ENCODE measurements around the gene TAF4. TPM values are rescaled to one million over a fixed set of nuclear protein-coding genes. Genes with fewer than 3 reads are reported as not detected.

TAF4 gene
- total RNA-seq, 2 donors from 2014 or later: 25.5 to 39.9 TPM

DNA sequence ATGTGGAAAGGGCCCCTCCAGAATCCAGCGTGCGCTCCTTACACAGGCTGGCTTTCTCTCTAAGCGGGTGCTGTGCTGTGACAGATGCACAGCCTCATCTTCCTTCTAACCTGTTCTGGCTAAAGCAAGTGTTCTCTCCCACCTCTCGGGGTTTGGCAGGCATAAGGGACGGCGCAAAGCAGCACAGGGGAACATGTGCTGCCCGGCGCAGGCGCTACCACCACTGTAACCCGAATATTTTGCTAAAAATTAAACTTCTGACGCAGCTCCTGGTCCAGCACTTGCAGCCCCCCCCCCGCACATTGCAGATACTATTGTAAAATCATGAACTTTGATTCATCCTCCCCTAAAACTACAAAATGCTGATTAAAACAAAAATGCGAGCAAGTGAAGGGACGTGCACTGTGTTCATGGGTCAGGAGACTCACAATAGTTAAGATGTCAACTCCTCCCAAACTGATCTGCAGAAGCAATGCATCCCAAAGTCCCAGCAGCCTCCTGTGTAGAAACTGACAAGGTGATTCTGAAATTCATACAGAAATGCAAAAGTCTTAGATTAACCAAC, 43.0 kb downstream of the TAF4 start:
- Histone ChIP-seq H3K9me3 (ENCODE audit: control insufficient read depth, low read length) (no peaks in the 10 kb centered on the region), H3K9ac (ENCODE audit: extremely low read depth, low read length, poor library complexity, severe bottlenecking) (no peak overlapping the region), H3K27me3 (ENCODE audit: control insufficient read depth, insufficient read depth, low read length, poor library complexity, severe bottlenecking) (no peaks in the 10 kb centered on the region), H3K27ac (ENCODE audit: low read depth, low read length) (peak overlapping the region; percentile 47), H3K4me3 (ENCODE audit: low read length) (no peak overlapping the region), H3K4me1 (ENCODE audit: control insufficient read depth, insufficient read depth, low read length) (peaks cover 4% of the 10 kb centered on the region), H3K36me3 (ENCODE audit: control insufficient read depth, insufficient read depth, low read length) (no peaks in the 10 kb centered on the region)
- TF ChIP-seq, protein P1, sequence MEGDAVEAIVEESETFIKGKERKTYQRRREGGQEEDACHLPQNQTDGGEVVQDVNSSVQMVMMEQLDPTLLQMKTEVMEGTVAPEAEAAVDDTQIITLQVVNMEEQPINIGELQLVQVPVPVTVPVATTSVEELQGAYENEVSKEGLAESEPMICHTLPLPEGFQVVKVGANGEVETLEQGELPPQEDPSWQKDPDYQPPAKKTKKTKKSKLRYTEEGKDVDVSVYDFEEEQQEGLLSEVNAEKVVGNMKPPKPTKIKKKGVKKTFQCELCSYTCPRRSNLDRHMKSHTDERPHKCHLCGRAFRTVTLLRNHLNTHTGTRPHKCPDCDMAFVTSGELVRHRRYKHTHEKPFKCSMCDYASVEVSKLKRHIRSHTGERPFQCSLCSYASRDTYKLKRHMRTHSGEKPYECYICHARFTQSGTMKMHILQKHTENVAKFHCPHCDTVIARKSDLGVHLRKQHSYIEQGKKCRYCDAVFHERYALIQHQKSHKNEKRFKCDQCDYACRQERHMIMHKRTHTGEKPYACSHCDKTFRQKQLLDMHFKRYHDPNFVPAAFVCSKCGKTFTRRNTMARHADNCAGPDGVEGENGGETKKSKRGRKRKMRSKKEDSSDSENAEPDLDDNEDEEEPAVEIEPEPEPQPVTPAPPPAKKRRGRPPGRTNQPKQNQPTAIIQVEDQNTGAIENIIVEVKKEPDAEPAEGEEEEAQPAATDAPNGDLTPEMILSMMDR (conservative IDR thresholded peaks at IDR 0.05): no peak
- H3K4me1 Mint-ChIP-seq: peaks cover 27% of the 10 kb centered on the region
- H3K27ac Mint-ChIP-seq: no peak overlapping the region
- no peak for DNase-seq
- H3K4me3 Mint-ChIP-seq: no peak overlapping the region
- H3K36me3 Mint-ChIP-seq (ENCODE audit: low read depth): peaks cover 3% of the 10 kb centered on the region
- no peaks in the 10 kb centered on the region for H3K9me3 Mint-ChIP-seq
- no peaks in the 10 kb centered on the region for H3K27me3 Mint-ChIP-seq (ENCODE audit: insufficient read depth)
- 93 to 96% methylated on average over 13 to 14 of the region's 14 CpGs for WGBS, 2 experiments (ENCODE audit: insufficient coverage in 1 of 2, insufficient read length in 1 of 2)

DNA sequence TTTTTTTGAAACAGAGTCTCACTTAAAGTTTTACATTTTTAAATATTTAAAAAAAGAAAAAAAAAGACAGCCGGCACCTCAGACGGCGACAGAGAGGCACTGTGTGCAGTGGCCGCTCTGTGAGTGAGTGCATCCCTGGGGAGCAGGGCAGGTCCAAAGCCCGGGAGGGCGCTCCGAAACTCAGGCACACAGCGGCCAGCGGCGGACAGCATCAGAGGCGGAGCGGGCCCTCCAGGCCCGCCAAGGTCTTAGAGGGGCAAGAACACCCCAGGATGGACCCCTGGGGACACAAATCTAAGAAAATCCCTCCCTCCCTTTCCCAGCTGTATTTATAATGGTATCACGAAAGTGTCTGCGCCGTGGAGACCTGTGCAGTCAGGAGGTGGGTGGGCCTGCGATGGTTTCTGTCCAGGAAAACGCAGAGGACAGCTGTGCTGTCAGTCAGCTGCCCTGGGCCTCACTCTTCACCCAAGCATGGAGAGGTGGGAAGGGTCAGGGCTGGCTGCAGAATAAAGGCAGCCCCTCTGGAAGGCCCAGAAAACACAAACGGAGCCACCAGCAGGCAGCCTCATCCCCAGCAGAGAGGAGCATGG, 43.8 kb downstream of the TAF4 start:
- Histone ChIP-seq H3K27ac (ENCODE audit: low read depth, low read length) (peak overlapping the region; percentile 47), H3K9me3 (ENCODE audit: control insufficient read depth, low read length) (no peaks in the 10 kb centered on the region), H3K9ac (ENCODE audit: extremely low read depth, low read length, poor library complexity, severe bottlenecking) (no peak overlapping the region), H3K27me3 (ENCODE audit: control insufficient read depth, insufficient read depth, low read length, poor library complexity, severe bottlenecking) (no peaks in the 10 kb centered on the region), H3K36me3 (ENCODE audit: control insufficient read depth, insufficient read depth, low read length) (no peaks in the 10 kb centered on the region), H3K4me1 (ENCODE audit: control insufficient read depth, insufficient read depth, low read length) (peaks cover 4% of the 10 kb centered on the region), H3K4me3 (ENCODE audit: low read length) (no peak overlapping the region)
- H3K4me3 Mint-ChIP-seq: no peak overlapping the region
- H3K27me3 Mint-ChIP-seq (ENCODE audit: insufficient read depth): no peaks in the 10 kb centered on the region
- TF ChIP-seq, protein P1 (conservative IDR thresholded peaks at IDR 0.05): no peak
- peaks cover 19% of the 10 kb centered on the region for H3K4me1 Mint-ChIP-seq
- no peaks in the 10 kb centered on the region for H3K9me3 Mint-ChIP-seq
- 88 to 92% methylated on average over 12 to 19 of the region's 19 CpGs for WGBS, 2 experiments (ENCODE audit: insufficient coverage in 1 of 2, insufficient read length in 1 of 2)
- no peak overlapping the region for H3K27ac Mint-ChIP-seq
- H3K36me3 Mint-ChIP-seq (ENCODE audit: low read depth): peaks cover 3% of the 10 kb centered on the region
- DNase-seq: no peak

DNA sequence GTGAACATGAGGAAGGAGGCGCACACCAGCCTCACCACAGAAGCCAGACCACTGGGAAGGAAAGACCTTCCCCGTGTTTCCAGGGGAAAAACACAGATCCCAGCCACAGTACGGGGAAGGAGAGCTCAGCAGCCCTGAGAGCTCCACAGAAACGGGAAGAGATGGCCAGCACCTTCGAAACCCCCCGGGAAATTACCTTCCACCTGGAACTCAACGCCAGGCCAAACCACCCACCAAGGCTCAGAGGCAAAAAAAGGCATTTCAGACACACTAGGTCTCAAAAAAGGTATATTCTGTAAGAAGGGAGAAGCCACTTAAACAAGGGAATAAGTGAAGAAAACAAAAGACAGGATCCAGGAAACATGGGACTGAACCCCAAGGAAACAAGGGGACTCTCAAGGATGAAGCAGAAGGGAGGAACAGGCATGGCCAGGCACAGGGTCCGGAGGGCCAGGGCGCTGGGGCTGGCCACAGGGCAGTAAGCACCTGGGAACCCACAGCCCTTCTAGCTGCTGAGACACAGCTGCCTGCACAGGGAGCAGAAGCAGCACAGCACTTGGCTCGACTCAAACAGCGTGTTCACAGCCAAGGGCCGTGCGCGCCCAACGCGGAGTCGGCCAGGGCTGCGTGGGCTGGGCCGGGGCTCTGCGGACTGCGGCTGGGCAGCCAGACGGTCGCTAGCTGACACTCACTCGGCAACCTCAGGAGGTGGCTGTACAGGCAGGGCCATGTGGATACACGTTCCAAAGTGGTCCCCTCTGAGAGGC, 44.6 kb downstream of the TAF4 start:
- Mint-ChIP-seq H3K36me3 (ENCODE audit: low read depth) (peaks cover 3% of the 10 kb centered on the region), H3K4me3 (no peak overlapping the region), H3K27me3 (ENCODE audit: insufficient read depth) (no peaks in the 10 kb centered on the region), H3K9me3 (no peaks in the 10 kb centered on the region), H3K4me1 (peaks cover 11% of the 10 kb centered on the region), H3K27ac (peak overlapping the region; percentile 69)
- TF ChIP-seq, protein P1 (conservative IDR thresholded peaks at IDR 0.05): no peak
- H3K9me3 ChIP-seq (ENCODE audit: control insufficient read depth, low read length): no peaks in the 10 kb centered on the region
- 86 to 88% methylated on average over 20 to 25 of the region's 25 CpGs for WGBS, 2 experiments (ENCODE audit: insufficient coverage in 1 of 2, insufficient read length in 1 of 2)
- no peak overlapping the region for H3K27ac ChIP-seq (ENCODE audit: low read depth, low read length)
- no peaks in the 10 kb centered on the region for H3K36me3 ChIP-seq (ENCODE audit: control insufficient read depth, insufficient read depth, low read length)
- H3K4me1 ChIP-seq (ENCODE audit: control insufficient read depth, insufficient read depth, low read length): peaks cover 4% of the 10 kb centered on the region
- no peaks in the 10 kb centered on the region for H3K27me3 ChIP-seq (ENCODE audit: control insufficient read depth, insufficient read depth, low read length, poor library complexity, severe bottlenecking)
- DNase-seq: no peak
- H3K9ac ChIP-seq (ENCODE audit: extremely low read depth, low read length, poor library complexity, severe bottlenecking): no peak overlapping the region
- H3K4me3 ChIP-seq (ENCODE audit: low read length): no peak overlapping the region

Data from endodermal cell (in vitro differentiated cells).